ENCODE measurements around the gene LRRC49.

LRRC49 gene

GRCh38 chr15:71052356-71052755 lies 159.7 kb downstream of the LRRC49 start:
- no peak for DNase-seq (ENCODE audit: low spot score)

DNA sequence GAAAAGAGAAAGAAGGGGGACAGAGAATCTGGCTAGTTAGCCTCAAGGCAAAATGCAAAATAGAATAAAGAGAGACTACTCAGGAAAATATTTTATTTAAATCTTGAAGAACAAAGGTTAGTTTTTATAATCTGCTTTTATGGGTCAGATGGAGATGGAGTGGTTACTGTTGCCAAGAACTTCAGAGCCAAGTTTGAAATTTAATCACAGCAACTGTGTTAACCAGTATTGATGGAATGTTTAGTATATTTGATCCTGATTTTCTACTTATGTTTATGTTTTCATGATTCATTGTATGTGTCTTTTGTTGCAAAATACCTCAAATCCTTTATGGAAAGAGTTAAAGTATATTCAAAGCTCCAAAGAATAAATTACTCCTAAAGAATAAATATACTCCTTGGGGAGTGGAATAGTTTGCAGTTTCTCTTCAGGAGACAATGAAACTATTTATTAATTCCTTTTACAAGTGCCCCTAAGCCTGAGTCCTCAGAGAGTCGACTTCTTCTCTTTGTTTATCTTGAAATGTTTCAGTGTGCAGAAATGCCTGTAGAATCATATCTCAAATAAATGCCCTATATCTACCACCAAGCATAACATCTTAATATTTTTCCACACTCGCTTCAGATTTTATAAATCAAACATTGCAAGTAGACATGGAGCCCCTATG lies 161.8 kb downstream of the LRRC49 start:
- no peak for DNase-seq (ENCODE audit: low spot score)

DNA sequence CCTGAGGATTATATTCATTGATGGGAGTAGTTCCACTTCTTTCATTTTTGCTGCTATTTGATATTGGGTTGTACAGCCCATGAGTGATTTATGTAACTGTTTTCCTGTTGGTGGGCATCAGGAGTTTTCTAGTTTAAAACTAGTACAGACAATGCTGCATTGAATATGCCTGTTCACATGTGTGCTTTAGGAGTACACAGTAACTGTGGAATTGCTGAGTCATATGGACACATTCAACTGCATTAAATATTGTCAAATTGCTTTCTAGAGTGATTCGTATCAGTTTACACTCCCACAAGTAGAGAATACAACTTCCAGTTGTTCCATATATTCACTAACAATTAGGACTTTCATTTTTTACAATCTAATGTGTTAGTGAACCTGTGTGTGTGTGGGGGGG lies 162.8 kb downstream of the LRRC49 start:
- DNase-seq (ENCODE audit: low spot score) = no peak

GRCh38 chr15:71056111-71056510 lies 163.5 kb downstream of the LRRC49 start:
- DNase-seq (ENCODE audit: low spot score) = no peak

- DNase-seq (ENCODE audit: low spot score) = no peak
These were observed 164.5 kb downstream of the LRRC49 start for GRCh38 chr15:71057143-71057542.

DNA sequence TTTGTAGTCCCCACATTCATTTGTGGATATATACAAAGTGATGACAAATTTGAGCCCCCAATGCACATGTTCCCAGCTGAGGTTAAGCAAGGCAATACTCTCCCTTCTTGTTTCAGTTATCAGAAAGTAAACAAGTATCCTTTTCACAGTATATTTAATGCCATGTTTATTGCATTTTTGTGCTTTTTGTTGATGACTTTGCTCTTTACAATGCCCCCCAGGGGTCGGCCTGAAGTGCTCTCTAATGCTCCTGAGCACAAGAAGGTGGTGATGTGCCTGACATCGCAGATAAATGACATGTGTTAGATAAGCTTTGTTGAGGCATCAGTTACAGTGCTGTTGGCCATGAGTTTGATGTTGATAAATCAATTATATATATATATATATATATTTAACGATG lies 165.0 kb downstream of the LRRC49 start:
- no peak for DNase-seq (ENCODE audit: low spot score)

- no peak for DNase-seq (ENCODE audit: low spot score)
These were observed 168.4 kb downstream of the LRRC49 start for GRCh38 chr15:71060983-71061382.

DNA sequence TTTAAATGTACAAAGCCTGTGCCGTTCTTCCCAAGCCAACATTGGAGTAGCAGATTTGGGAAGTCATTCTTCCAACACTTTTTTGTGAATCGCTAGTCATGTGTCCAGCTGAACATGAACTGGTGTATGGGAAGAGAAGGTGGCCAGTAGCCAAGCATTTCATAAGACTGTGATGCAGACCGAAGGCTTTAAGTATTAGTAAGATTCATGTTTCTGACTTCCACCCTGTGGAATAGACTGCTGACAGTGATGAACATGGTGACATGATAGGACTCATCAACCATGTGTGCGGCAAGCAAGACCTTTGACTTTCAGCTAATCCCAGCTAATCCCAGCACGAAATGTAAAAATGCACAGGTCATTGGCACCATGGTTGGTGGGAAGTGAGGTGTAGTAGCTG lies 174.4 kb downstream of the LRRC49 start:
- no peak for DNase-seq (ENCODE audit: low spot score)

GRCh38 chr15:71069693-71070092 lies 177.1 kb downstream of the LRRC49 start:
- no peak for DNase-seq (ENCODE audit: low spot score)

GRCh38 chr15:71071529-71071928 lies 178.9 kb downstream of the LRRC49 start:
- no peak for DNase-seq (ENCODE audit: low spot score)

GRCh38 chr15:71072423-71072822 lies 179.8 kb downstream of the LRRC49 start:
- no peak for DNase-seq (ENCODE audit: low spot score)

- no peak for DNase-seq (ENCODE audit: low spot score)
These were observed 186.0 kb downstream of the LRRC49 start for GRCh38 chr15:71078506-71079207.

DNA sequence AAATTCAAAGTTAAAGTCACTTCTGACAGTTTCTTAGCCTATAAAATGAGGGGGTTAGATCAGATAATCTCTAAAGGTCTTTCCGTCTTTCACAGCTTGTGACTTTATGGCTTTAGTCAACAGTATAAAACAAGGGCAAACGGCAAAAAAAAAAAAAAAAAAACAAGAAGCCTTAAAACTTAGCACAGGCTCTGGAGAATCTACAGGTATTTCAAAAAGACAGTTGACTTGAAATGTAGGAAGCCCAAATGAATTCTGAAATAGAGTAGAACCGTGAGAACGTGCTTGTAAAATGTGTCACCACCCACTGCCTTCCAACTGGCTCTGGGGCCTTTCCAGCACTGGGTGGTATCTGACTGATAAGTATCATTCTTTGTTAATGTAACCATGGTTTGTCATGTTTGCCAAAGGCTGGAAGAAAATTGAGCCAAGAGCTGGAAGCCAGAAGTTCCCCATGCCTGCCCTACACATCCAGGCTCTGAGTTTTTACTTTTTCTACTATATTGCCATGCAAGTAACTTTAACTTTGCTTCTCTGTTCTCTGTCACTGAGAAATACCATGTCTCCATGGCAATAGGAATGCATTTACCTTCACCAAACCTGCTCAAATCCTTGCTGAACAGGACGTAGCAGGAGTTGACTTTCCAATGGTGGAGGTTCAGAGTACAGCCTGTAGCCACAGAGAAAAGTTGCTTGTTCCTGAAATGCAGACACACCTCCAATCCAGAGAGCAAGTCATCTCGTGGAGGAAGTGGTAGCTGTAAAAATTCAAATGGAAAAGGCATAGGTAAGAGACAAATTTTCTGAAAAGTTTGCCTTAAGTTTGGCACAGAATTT lies 186.8 kb downstream of the LRRC49 start:
- no peak for DNase-seq (ENCODE audit: low spot score)

DNA sequence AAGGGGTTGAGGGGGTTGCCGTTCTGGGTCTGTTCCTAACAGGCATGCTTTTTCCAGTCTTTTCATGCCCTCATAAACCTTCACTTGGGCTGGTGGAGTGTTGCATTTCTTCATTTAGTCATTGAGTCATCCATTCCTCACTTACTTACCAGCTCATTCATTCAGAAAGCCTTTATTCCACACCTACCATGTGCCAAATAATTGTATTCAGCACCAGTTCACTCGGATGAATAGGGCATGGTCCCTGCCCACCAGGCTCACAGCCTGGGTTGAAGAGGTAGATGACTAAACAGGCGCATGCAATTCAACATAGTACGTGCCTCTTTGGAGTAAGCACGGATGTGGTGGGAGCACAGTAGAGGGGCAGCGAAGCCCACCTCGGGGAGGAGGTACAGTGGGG lies 187.5 kb downstream of the LRRC49 start:
- no peak for DNase-seq (ENCODE audit: low spot score)

DNA sequence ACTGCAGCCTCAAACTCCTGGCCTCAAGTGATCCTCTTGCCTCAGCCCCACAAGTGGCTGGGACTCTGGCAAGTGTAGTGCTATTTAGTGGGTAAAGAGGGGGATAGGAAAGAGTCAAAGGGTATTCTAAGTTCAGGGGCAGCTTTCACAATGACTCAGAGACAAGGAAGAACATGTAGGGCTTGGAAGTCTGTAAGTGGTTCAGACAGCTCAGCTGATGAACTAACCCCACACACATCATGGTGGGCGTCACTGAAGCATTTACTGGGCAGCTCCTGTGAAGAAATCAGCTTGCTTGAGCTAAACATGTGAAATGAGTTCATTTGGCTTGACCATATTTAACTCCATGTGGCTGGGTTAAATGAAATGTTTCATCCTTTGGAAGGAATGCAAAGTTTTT lies 188.1 kb downstream of the LRRC49 start:
- DNase-seq (ENCODE audit: low spot score) = no peak

DNA sequence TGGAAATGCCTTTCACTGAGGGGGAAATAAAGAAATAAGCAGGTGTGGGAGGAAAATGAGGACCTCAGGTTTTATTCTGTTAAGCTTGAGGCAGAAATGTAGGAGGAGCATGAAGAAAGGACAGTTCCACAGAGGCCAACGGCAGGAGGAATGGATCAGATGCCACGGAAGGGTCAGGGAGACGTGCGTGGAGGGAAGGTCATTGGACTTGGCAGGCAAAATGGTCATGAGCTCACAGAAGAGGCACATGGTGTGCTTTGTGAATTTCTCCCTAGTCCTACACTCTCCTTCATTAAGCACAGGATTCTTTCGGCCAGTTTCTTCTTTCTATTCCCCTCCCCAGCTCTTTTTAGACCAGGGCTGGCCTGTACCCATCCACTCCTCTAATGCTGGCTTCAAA lies 190.2 kb downstream of the LRRC49 start:
- DNase-seq (ENCODE audit: low spot score) = no peak

DNA sequence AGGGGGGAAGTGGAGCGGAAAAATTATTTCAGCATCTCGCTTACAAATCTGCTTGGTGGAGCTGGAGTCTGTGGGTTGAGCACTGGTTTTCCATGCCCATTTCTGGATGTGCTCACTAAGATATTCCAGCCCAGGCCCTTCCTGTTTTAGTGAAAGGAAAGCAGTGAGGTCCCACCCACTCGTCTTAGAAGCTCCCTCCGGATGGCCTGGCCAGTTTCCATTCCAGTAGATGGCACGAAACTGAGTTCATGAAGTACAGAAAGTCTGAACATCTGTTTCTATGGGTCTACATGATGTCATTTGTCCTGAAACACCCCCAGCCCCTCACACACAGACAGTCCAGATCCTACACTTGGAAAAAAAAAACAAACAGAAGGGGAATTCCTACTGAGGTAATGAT lies 190.7 kb downstream of the LRRC49 start:
- no peak for DNase-seq (ENCODE audit: low spot score)

GRCh38 chr15:71084264-71084663 lies 191.6 kb downstream of the LRRC49 start:
- DNase-seq (ENCODE audit: low spot score) = no peak

GRCh38 chr15:71085809-71086208 lies 193.2 kb downstream of the LRRC49 start:
- no peak for DNase-seq (ENCODE audit: low spot score)

- no peak for DNase-seq (ENCODE audit: low spot score)
These were observed 195.5 kb downstream of the LRRC49 start for GRCh38 chr15:71088155-71088554.

GRCh38 chr15:71088683-71089082 lies 196.1 kb downstream of the LRRC49 start:
- no peak for DNase-seq (ENCODE audit: low spot score)

- DNase-seq (ENCODE audit: low spot score) = no peak
These were observed 197.2 kb downstream of the LRRC49 start for GRCh38 chr15:71089801-71090200.

- no peak for DNase-seq (ENCODE audit: low spot score)
These were observed 199.0 kb downstream of the LRRC49 start for GRCh38 chr15:71091601-71092000.

Measured in pons (tissue), 1 donor.